ENCODE data around the gene ARID1B.

ARID1B gene

DNA sequence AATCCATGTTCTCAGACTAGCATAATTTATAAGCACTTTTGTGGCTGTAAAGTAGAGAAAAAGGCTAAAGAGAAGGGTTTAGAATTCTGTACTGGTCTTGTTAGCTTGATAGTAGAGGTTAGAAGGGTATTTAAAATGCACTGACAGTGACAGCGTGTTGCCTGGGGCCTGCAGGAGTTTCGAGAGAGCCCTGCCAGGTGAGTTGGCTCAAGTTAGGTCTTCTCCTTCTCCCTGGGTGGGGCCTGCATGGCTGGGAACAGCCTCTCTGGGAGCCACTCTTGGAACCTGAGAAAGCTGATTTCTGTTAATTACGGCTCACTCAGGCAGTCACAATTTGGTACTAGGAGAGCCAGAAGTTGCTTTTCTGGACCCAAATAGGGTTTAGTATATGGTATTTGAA lies 103.7 kb downstream of the ARID1B start:
- no peak for DNase-seq (ENCODE audit: low read depth)

DNA sequence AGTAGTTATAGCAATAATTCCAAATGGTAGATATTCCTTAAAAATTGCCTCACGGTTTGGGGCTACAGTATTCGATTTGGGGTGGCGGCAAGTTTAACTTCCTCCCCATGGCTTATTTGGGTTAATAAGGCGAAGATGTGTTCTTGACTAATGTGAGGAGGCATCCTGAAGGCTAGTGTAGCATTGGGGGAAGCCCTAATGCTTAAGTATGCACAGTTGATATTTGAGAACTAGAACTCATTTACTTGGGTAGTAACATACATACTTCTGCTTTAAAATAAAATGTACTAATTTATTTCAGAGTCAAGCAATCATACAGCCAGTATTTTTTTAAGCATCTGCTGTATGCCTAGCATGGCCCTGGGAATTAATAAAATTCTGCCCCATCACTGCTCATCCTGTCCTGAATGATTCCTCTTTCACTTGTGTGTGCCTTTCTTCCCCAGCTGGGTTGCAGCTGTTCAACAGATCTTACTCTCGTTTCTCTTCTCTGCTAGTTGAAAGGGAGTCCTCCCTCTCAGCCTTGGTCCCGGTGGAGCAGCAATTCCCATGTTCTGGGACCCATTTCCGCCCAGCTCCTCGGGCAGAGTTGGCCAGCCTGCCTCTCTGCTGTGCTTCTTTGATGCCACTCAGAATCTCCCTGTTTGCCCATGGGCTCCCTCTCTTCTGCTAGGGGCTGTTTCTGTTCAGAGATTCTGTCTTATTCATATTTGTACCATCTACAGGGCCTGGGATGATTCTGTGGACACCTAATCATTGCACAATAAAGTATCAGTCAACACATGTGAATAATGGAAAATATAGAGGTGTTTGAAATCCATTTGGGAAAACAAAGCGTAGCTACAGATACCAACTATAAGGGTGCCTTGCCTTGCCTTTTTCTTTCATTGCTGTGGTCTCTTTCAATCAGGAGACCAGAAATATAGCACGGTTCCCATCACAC lies 104.8 kb downstream of the ARID1B start:
- no peak for DNase-seq (ENCODE audit: low read depth)

DNA sequence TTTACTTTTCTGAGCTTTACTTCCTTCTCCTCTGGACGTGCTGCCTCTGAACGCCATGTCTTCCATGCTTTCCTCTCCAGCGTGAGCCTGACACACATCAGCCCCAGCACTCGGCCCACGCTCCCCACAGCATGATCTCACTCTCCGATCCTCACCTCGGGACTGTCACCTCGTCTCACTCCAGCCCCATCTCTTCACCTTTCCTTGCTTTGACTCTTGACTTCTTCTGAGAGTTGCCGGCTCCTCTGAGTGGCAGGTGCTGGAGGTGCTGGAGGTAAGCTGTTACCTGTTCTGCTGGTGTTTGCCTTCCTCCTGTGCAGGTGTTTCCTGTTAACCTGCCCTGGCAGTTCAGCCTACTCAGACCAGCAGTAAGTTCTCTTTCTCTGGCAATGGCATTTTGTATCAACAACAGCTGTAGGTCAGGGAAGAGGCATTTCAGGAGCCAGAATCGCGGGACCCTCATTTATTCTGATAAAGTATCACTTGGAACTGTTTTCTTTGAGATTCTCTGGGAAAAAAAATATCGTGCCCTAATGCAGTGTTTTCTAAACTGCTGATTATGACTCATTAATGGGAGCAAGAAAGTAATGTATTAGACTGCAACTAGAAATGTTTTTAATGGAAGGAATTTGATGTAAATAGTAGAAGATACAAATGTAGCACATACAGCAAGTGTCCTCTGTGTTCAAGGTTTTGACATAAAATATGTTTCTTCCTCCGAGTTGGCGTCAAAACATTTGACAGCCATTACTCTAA lies 106.5 kb downstream of the ARID1B start:
- no peak for DNase-seq (ENCODE audit: low read depth)

DNA sequence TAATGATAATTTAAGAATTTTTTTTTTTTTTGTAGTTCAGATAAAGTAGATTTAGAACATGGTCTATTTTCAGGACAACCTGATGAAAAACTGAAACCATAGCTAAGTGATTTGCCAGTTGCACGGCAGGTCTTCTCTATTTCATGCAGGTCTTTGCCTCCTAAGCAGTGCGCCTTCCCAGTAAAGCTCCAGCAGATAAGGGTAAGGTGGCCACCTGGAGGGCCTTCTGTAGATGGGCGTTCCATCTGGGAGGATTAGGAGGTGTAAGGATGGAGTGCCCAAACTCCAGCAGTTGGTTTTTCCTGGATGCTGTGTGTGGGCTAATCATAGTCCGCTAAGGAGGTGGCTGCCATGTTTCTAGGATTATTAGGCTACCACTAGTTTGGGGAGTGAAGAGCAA lies 107.1 kb downstream of the ARID1B start:
- no peak for DNase-seq (ENCODE audit: low read depth)

DNA sequence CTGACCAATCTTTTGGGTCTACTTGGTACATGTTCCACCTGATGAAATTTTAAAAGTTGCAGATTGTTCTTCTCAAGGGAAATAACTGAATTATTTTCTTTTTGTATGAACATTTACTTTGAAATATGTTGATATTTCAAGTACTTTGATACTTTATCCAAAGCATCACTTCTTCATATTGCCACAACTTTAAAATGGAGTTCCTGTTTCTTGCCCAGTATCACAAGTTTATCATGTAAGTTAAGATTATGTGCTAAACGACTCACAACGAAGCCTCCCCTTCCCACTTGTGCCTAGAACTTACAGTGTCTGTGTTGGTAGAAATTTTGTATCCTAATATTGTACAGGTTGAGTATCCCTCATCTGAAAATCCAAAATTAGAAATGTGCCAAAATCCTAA lies 108.4 kb downstream of the ARID1B start:
- DNase-seq (ENCODE audit: low read depth) = no peak

DNA sequence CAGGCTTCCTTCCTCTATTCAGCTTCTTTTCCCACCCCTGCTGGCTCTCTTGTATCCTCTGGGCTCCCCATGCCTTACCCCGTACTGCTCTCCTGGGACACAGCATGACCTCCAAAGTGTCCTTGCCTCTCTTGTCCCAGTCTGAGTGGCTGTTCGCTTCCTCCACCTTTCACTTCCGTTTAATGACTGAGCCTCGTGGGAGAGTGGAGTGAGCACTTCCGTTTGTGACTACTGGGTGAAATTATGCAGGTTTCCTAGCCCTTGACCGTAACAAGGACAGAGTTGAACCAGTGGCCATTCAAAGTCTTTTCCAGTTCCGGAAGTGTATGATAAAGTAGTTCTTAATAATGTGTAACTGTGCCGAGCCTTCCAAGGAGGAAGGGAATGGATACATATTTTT lies 109.2 kb downstream of the ARID1B start:
- no peak for DNase-seq (ENCODE audit: low read depth)

DNA sequence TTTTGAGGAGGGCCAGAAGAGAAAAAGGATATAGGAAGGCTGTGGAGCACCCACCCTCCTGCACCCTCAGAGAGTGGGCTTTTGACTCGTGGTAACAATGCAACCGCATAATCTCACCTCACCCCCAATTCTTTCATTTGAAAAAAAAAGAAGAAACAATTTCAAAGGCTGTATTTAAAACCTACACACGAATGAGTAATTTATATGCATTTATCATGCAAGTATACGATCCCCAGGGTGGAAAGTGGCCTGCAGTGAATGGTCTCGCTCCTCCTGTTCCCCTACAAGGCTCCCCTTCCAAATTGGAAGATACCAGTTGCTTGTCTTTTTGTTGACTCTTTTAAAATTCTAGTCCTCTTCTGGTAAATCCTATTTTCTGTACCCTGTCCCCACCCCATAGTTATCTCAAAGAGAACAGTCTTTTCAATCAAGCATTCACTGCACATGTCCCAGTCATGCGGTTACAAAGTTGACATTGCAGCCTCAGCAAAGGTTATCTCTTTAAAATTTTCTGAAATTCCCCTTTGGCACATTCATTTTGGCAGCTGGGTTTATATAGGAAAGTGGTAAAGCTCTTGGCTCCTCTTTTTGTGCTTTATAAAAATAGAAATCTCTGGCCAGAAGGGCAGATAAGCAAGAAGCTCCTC lies 110.6 kb downstream of the ARID1B start:
- no peak for DNase-seq (ENCODE audit: low read depth)

DNA sequence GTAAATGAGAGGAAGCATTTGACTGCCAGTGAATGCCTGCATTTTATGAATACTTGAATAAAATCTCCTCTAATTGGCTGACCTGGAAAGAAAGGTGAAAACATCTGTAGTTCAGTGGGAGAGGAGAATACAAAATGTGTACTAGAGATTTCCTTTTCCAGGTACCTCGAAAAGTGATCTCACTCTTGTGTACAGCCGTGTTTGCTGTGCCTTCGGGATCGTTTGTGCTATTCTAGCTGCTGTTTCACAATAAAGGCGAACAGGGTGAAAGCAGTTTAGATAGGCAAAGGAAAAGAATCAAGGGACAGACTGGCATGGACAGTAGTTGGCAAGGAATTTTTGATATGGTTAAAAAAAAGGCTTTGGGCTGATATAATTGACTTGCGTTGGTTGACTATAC lies 112.3 kb downstream of the ARID1B start:
- DNase-seq (ENCODE audit: low read depth) = no peak

DNA sequence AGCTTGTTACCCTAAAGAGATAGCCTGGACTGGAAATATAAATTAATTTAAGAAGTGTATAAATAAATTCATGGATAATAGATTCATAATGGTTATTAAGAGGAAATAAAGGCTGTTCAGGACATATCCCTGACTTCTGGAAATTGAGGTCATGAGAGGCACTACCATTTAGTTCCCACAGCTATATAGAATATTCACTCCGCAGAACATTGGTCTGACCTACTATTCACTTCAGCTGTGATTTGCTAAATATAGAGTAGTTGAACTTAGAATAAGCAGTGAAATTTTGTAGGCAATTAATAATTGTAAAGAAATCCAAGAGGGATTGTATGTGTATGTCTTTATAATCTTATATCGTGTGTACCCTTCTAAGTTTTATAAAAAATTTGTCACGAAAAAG lies 112.8 kb downstream of the ARID1B start:
- DNase-seq (ENCODE audit: low read depth) = no peak

DNA sequence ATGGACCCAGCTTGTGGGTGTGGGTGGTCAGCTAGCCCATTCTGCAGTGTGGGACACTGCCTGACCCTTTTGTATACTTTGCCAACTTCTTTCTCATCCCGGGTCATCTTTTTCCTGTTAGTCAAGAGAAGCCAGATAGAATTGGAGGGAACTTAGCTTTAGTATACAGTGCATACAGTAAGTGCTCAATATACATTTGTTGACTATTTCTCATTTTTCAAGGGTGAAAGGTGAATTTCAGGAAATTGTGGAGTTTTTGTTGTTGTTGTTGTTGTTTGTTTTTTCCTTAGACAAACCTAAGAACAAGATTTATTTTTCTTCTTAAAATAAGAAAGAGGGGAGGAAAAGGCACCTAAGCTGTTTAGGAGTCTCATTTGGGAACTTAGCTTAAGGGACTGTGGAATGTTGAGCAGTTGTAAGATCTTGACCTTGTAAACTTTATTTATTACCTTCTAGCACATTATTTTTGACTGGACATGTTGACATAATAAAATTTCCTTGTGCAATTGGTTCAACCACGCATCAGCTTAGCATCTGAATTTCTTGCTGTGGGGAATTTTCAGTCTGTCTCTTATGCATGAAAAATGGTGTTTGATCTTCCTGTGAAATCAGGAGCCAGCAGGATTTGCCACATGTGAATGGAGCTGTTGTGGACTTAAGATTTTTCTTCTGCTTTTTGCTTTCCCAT lies 113.6 kb downstream of the ARID1B start:
- DNase-seq (ENCODE audit: low read depth) = peak; percentile 31

DNA sequence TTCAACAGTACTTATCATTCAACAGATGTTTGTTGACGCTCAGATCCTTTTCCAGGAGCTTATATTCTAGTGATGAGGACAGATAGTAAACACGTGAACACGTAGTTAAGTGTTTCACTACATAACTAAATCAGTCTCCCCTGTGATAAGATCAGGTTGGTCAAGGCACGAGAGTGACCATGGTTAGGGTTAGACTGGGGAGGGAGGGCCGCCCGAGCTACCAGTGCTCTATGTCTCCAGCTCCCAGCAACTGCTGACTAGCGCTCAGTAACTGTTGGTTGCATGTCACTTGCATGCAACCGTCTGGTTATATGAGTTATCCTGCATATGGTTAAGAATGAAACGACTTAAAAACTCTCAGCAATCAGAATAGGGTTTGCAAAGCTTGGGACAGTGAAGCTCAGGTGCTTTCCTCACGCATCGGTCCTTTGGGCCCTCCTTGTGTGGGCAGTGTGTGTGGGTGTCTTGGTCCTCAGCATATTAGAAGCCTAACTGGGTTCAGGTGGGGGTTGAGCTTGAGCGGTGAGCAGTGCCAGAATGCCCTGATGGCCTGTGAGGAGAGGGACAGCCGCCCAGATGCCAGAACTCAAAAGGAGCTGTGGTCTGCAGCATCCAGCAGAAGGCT lies 120.8 kb downstream of the ARID1B start:
- no peak for DNase-seq (ENCODE audit: low read depth)

DNA sequence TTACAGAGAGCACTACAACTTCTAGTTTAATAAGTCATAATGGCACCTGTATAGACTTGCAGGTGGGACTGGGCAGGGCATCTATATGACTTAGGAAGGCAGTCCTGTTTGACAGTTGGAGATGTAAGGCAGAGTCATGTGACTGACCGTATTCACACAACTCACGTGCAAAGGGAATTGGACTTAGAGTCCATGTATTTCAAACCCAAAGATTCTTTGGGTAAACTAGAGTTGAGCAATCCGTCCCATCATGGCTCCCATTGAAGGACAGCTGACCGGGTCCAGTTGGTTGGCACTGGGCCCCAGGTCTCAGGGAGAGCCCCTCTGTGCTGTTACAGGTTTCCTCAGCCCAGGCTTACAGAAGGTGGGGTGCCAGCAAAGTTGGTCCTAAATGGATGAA lies 121.9 kb downstream of the ARID1B start:
- DNase-seq (ENCODE audit: low read depth) = no peak

DNA sequence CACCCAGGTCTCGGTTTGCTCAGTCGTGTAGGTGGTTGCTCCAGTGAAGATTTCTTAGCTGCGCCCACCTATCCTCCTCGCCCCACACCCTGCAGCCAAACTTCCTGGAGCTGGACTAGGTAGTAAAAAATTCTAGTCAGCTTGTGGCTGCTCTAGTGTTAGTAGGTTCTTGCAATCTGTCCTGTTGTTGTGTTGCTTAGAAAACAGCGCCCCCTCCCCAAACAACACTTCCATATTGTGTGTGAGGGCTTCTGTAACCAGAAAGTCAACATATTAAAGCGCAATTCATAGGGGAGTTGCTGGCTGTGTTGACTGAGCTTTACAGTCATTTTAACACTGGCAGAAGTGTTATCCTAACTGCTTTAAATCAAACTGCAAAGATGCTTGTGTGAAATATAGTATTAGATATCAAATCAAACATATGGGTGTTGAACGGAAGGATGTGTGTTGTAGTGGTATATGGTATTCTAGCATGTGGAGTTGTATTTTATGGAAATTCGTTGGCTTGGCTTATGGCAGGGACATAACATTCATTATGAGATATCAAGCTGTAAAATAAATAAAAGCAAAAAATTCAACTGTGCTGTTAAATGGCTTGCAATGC lies 122.5 kb downstream of the ARID1B start:
- DNase-seq (ENCODE audit: low read depth) = no peak

DNA sequence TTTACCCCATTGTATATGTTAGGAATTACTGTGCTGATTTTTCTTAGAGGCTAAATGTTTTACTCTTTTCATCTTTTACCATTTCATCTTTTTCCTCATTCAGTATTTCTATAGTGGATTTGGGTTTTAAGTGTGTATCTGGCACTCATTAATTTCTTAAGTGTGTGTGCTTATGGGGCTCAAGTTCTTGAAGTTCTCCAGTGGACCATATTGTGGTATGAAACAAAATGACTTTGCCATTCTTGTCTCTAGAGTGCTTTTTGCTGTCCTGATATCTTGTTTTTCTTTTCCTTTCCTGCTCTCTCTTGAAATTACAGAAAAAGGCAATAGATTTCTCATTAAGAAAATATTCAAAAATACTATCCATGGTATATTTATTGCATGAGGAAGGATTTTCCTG lies 123.1 kb downstream of the ARID1B start:
- DNase-seq (ENCODE audit: low read depth) = no peak

DNA sequence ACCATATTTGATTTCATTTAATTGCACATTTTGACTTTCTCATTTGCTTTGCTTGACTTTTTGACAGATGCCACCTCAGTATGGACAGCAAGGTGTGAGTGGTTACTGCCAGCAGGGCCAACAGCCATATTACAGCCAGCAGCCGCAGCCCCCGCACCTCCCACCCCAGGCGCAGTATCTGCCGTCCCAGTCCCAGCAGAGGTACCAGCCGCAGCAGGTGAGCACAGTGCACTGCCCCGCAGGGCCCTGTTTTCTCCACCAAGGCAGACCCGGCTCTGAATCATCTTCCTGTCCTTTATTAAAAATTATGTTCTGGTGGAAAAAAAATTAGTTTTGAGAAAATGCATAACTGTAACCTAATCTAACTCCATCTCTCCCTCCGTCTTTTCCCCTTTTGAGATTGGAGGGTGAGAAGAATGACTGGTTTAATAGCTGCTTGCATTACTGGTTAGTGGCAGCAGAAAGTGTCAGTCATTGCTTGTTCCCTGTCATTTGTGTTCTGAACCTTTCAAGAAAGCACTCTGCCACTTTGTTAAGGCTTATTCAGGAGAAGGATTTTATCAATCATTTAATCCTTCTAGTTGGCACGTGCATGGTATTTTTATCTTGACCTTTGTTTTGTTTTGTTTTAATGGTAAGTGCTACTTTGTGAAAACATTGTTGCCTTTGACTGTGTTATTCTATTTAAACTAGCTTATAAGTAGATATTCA lies 124.3 kb downstream of the ARID1B start:
- no peak for DNase-seq (ENCODE audit: low read depth)

DNA sequence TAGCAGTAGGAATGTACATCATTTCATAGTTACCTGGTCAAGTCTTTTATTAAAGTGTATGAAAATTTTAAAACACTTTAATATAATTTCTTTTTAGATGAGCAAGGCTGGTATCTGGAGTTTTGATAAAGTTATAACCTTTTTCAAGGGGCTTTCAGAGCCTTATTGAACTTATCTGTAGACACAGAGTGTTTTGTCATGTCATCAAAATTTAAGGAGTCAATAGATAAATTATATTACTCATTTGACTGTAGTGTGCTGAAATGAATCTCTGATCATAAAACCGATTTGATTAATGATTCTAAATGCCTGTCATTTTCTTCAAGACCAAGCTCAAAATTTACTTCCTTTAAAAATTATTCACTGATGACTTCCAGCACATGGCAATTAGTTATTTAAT lies 125.6 kb downstream of the ARID1B start:
- DNase-seq (ENCODE audit: low read depth) = no peak

DNA sequence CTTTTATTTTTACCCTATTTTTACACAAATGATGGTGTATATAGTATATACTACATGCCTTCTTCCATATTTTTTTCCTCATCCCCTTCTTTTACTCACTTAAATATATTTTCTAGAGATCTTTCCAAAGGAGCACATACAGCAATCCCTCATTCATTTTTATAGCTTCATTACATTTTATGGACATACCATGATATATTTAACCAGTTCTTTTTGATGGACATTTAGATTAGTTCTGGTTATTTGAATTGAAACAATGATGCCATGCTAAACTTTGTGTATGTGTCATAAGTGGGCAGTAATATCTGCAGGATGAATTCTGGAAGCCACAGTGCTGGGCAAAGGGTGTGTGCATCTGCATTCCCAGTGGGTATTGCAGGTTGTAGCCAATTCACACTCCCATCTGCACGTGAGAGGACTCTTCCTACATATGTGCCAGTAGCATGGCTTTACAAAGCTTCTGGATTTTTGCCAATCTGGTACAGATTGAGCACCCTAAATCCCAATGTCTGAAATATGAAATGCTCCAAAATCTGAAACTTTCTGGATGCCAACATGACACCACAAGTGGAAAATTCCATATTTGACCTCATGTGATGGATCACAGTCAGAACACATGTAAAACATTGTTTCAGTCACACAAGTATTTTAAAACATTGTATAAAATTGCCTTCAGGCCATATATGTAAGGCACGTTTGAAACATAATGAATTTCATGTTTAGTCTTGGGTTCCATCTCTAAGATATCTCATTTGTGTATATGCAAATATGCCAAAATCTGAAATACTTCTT lies 127.2 kb downstream of the ARID1B start:
- DNase-seq (ENCODE audit: low read depth) = no peak

DNA sequence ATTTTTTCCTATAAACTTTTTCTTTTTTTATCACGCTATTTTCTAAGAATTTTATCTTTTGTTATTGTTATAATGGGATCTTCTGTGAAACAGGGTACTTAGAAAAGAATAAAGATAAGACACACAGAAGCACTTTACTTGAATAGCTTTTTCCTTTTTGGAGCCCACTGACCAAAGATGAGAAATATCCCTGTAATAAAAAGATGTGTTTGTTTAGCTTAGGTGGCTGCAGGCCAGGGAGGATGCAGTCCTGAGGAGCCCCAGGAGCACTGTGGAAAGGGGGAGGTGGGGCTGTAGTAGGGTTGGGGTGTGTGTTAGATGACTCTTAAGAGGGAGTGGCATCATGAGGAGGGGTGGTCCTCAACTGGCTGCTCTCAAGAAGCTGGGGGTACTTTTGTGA lies 128.6 kb downstream of the ARID1B start:
- no peak for DNase-seq (ENCODE audit: low read depth)

DNA sequence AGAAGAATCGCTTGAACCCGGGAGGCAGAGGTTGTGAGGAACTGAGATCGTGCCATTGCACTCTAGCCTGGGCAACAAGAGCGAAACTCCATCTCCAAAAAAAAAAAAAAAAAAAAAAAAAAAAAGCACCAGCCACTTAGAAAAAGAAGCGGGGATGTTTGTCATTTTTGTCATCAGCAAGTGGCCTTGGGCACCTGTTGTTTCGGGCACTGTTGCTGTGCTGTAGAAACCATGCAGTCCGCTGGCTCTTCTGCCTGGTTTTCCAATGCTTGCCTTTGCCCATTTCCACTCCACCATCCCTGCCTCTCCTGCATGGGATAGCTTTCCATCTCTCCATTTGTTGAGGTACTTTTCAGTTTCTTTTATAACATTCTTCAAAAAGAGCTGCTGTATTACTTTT lies 129.3 kb downstream of the ARID1B start:
- DNase-seq (ENCODE audit: low read depth) = no peak
